ENCODE data around the gene STRBP.

The STRBP gene

GRCh38 chr9:123211081-123211480 lies 57.3 kb downstream of the STRBP start:
- no peaks in the 10 kb centered on the region for H3K27me3 ChIP-seq (ENCODE audit: control insufficient read depth, low read length)
- H3K9me2 ChIP-seq (replicated peaks; ENCODE audit: control insufficient read depth, low read length): no peaks in the 10 kb centered on the region
- no peaks in the 10 kb centered on the region; the same call in 1 of the 2 replicates for H4K20me1 ChIP-seq (ENCODE audit: control insufficient read depth, insufficient read depth, low read depth, low read length)
- H3F3A ChIP-seq (ENCODE audit: control insufficient read depth, insufficient read depth): peaks cover 6% of the 10 kb centered on the region
- no peaks in the 10 kb centered on the region for H3K9me3 ChIP-seq (ENCODE audit: control insufficient read depth, insufficient read depth, low read length)
- no peak overlapping the region for H3K4me2 ChIP-seq (ENCODE audit: low read length)
- peaks cover 100% of the 10 kb centered on the region for H3K79me2 ChIP-seq (ENCODE audit: control insufficient read depth, low read length)
- H3K36me3 ChIP-seq (ENCODE audit: control insufficient read depth, low read length): peaks cover 53% of the 10 kb centered on the region
- H3K4me3 ChIP-seq (ENCODE audit: low read length): no peak overlapping the region
- peaks cover 15% of the 10 kb centered on the region for H3K4me1 ChIP-seq (ENCODE audit: control insufficient read depth, low read length)
- no peak overlapping the region for H3K27ac ChIP-seq (ENCODE audit: low read depth, low read length)
- TF ChIP-seq EZH2phosphoT487 (IDR thresholded peaks at IDR 0.05; ENCODE audit: borderline replicate concordance, low read length): no peak
- no peak for TF ChIP-seq CTCF (IDR thresholded peaks at IDR 0.05; ENCODE audit: low read depth, low read length, poor library complexity, severe bottlenecking)

GRCh38 chr9:123208626-123209174 lies 59.7 kb downstream of the STRBP start:
- H3K9me3 ChIP-seq (ENCODE audit: control insufficient read depth, insufficient read depth, low read length): no peaks in the 10 kb centered on the region
- no peak overlapping the region for H3K27ac ChIP-seq (ENCODE audit: low read depth, low read length)
- no peaks in the 10 kb centered on the region; the same call in 1 of the 2 replicates for H4K20me1 ChIP-seq (ENCODE audit: control insufficient read depth, insufficient read depth, low read depth, low read length)
- H3K4me2 ChIP-seq (ENCODE audit: low read length): no peak overlapping the region
- H3K9me2 ChIP-seq (replicated peaks; ENCODE audit: control insufficient read depth, low read length): no peaks in the 10 kb centered on the region
- H3F3A ChIP-seq (ENCODE audit: control insufficient read depth, insufficient read depth): peaks cover 8% of the 10 kb centered on the region
- H3K36me3 ChIP-seq (ENCODE audit: control insufficient read depth, low read length): peaks cover 53% of the 10 kb centered on the region
- no peaks in the 10 kb centered on the region for H3K27me3 ChIP-seq (ENCODE audit: control insufficient read depth, low read length)
- TF ChIP-seq EZH2phosphoT487 (IDR thresholded peaks at IDR 0.05; ENCODE audit: borderline replicate concordance, low read length) (no peak), CTCF (IDR thresholded peaks at IDR 0.05; ENCODE audit: low read depth, low read length, poor library complexity, severe bottlenecking) (no peak)
- H3K79me2 ChIP-seq (ENCODE audit: control insufficient read depth, low read length): peaks cover 99% of the 10 kb centered on the region
- peaks cover 28% of the 10 kb centered on the region for H3K4me1 ChIP-seq (ENCODE audit: control insufficient read depth, low read length)
- H3K4me3 ChIP-seq (ENCODE audit: low read length): no peak overlapping the region

- Histone ChIP-seq H3K4me2 (ENCODE audit: low read length) (no peak overlapping the region), H3K9me2 (replicated peaks; ENCODE audit: control insufficient read depth, low read length) (no peaks in the 10 kb centered on the region), H3K27me3 (ENCODE audit: control insufficient read depth, low read length) (no peaks in the 10 kb centered on the region), H3K4me1 (ENCODE audit: control insufficient read depth, low read length) (peaks cover 50% of the 10 kb centered on the region), H3F3A (ENCODE audit: control insufficient read depth, insufficient read depth) (peaks cover 11% of the 10 kb centered on the region), H4K20me1 (ENCODE audit: control insufficient read depth, insufficient read depth, low read depth, low read length) (no peaks in the 10 kb centered on the region), H3K36me3 (ENCODE audit: control insufficient read depth, low read length) (peaks cover 57% of the 10 kb centered on the region), H3K9me3 (ENCODE audit: control insufficient read depth, insufficient read depth, low read length) (no peaks in the 10 kb centered on the region), H3K27ac (ENCODE audit: low read depth, low read length) (no peak overlapping the region), H3K4me3 (ENCODE audit: low read length) (no peak overlapping the region), H3K79me2 (ENCODE audit: control insufficient read depth, low read length) (peaks cover 97% of the 10 kb centered on the region)
- TF ChIP-seq CTCF (IDR thresholded peaks at IDR 0.05; ENCODE audit: low read depth, low read length, poor library complexity, severe bottlenecking): no peak
- no peak for TF ChIP-seq EZH2phosphoT487 (IDR thresholded peaks at IDR 0.05; ENCODE audit: borderline replicate concordance, low read length)
These were observed 62.3 kb downstream of the STRBP start for GRCh38 chr9:123206065-123206464.

Measured in DOHH2 (cell line).